HCT116 (cell line): ENCODE measurements around the gene R3HCC1L. TPM values are rescaled to one million over a fixed set of nuclear protein-coding genes. Genes with fewer than 3 reads are reported as not detected.

ENCODE experiments used
- ATAC-seq: fragments of 200-7000 bp; cut with Tn5 transposase; 2 replicates; pipeline ENCODE4 v1.9.1; 2020; ENCODE audit warnings: mild to moderate bottlenecking, moderate library complexity
- BruUV-seq: library from RNA; stranded (reverse); fragments of 400-500 nt; replicated peaks from 2 replicates; lab custom pipeline; 2021; lab: Mats Ljungman, UMichigan
- CTCF ChIA-PET: fragments of 300-600 bp; sonication (Branson Sonifier 250); formaldehyde crosslinking; loops from one replicate; lab custom pipeline; 2021; ENCODE audit warnings: antibody characterized with exemption; lab: Charles Lee
- POLR2A ChIA-PET: fragments of 300-600, 350-600 bp; sonication (Branson Sonifier 250); formaldehyde crosslinking; loops from one replicate; lab custom pipeline; 2021; ENCODE audit warnings: antibody characterized with exemption; lab: Charles Lee
- RAD21 ChIA-PET, 2 experiments: fragments of 300-600 bp; sonication (Branson Sonifier 250); formaldehyde crosslinking; loops; one replicate each; lab custom pipeline; 2023; ENCODE audit warnings: low total read pairs in 2 of 2; ENCODE audit not compliant: uncharacterized antibody in 2 of 2, unreplicated experiment in 2 of 2, low non-redundant PET in 1 of 2; lab: Charles Lee
- DNase-seq: peaks from one replicate; pipeline ENCODE4 v3.0.0-alpha.2; 2010; ENCODE audit warnings: low read depth, low spot score
- H2AFZ ChIP-seq: fragments of 200-600 bp; shearing (Covaris generic), sonication (generic); 2 replicates; pipeline ENCODE4 v1.6.1; 2017; ENCODE audit warnings: low read depth, mixed run types, mixed read lengths, antibody characterized with exemption, low read length; ENCODE audit not compliant: poor library complexity, severe bottlenecking
- H3K27ac ChIP-seq: 2 replicates; pipeline ENCODE4 v1.5.1; 2012; ENCODE audit warnings: low read depth, low read length
- H3K27me3 ChIP-seq: fragments of 200-600 bp; sonication (generic); 2 replicates; pipeline ENCODE4 v1.6.1; 2016; ENCODE audit warnings: mixed run types, low read length, mixed read lengths; ENCODE audit not compliant: insufficient read depth
- H3K36me3 ChIP-seq, 2 experiments: fragments of 200-500 bp in 1 of 2; fragments of 200-600 bp in 1 of 2; sonication (Bioruptor generic) in 1 of 2; sonication (generic) in 1 of 2; 2 replicates each; pipeline versions ENCODE4 v1.5.1 to v1.6.1; 2014 to 2016; ENCODE audit warnings: low read length in 2 of 2, inconsistent platforms in 1 of 2, mixed read lengths in 1 of 2, mixed run types in 1 of 2; ENCODE audit not compliant: insufficient read depth in 2 of 2, control insufficient read depth in 1 of 2
- H3K4me1 ChIP-seq, 2 experiments: fragments of 200-600 bp in 1 of 2; sonication (generic) in 1 of 2; 2 replicates each; pipeline versions ENCODE4 v1.5.1 to v1.6.1; 2012 to 2017; ENCODE audit warnings: low read length in 2 of 2, inconsistent platforms in 1 of 2, mild to moderate bottlenecking in 1 of 2, mixed read lengths in 1 of 2, mixed run types in 1 of 2, moderate library complexity in 1 of 2; ENCODE audit not compliant: insufficient read depth in 2 of 2, control insufficient read depth in 1 of 2
- H3K4me2 ChIP-seq: fragments of 200-600 bp; sonication (generic); 2 replicates; pipeline ENCODE4 v1.6.1; 2017; ENCODE audit warnings: mixed run types, low read length, mixed read lengths
- H3K4me3 ChIP-seq, 2 experiments: fragments of 200-600 bp in 1 of 2; sonication (generic) in 1 of 2; replicated peaks in 1 of 2; 2 replicates each; pipeline ENCODE4 v1.5.1; 2011 to 2016; ENCODE audit warnings: low read length in 2 of 2, control low read depth in 1 of 2, low read depth in 1 of 2, mild to moderate bottlenecking in 1 of 2, mixed read lengths in 1 of 2, mixed run types in 1 of 2
- H3K79me2 ChIP-seq: fragments of 200-600 bp; sonication (generic); 2 replicates; pipeline ENCODE4 v1.6.1; 2017; ENCODE audit warnings: mild to moderate bottlenecking, mixed run types, low read length, moderate library complexity, mixed read lengths; ENCODE audit not compliant: insufficient read depth
- H3K9ac ChIP-seq: fragments of 200-600 bp; sonication (generic); 2 replicates; pipeline ENCODE4 v1.6.1; 2016; ENCODE audit warnings: low read length, mixed read lengths
- H3K9me2 ChIP-seq: fragments of 200-600 bp; sonication (generic), shearing (Covaris generic); 2 replicates; pipeline ENCODE4 v1.6.1; 2017; ENCODE audit warnings: mixed run types, mild to moderate bottlenecking, moderate library complexity; ENCODE audit not compliant: insufficient read depth
- H3K9me3 ChIP-seq, 2 experiments: fragments of 200-500 bp in 1 of 2; fragments of 200-600 bp in 1 of 2; sonication (Bioruptor generic) in 1 of 2; sonication (generic) in 1 of 2; 2 replicates each; pipeline ENCODE4 v1.6.1; 2014 to 2017; ENCODE audit warnings: low read length in 2 of 2, mixed read lengths in 2 of 2, inconsistent platforms in 1 of 2, low read depth in 1 of 2, mild to moderate bottlenecking in 1 of 2, mixed run types in 1 of 2, moderate library complexity in 1 of 2; ENCODE audit not compliant: control insufficient read depth in 1 of 2, insufficient read depth in 1 of 2
- H4K20me1 ChIP-seq: fragments of 200-600 bp; sonication (generic), shearing (Covaris generic); 2 replicates; pipeline ENCODE4 v1.6.1; 2017; ENCODE audit warnings: mixed run types, mild to moderate bottlenecking, moderate library complexity; ENCODE audit not compliant: insufficient read depth
- CBX3 ChIP-seq: IDR thresholded peaks from 2 replicates; pipeline ENCODE4 v1.6.1; 2012; ENCODE audit warnings: low read depth
- ELF1 ChIP-seq: IDR thresholded peaks from 2 replicates; pipeline ENCODE4 v1.6.1; 2012; ENCODE audit warnings: low read depth, borderline replicate concordance
- EZH2phosphoT487 ChIP-seq: fragments of 200-600 bp; IDR thresholded peaks from 2 replicates; pipeline ENCODE4 v1.6.1; 2018; ENCODE audit warnings: antibody characterized with exemption, borderline replicate concordance
- FOSL1 ChIP-seq: IDR thresholded peaks from 2 replicates; pipeline ENCODE4 v1.6.1; 2012; ENCODE audit warnings: low read depth
- POLR2A ChIP-seq: IDR thresholded peaks from 2 replicates; pipeline ENCODE4 v1.7.0; 2011; ENCODE audit warnings: borderline replicate concordance; ENCODE audit not compliant: insufficient read depth, insufficient read length; ENCODE audit errors: extremely low read depth
- SP1 ChIP-seq: IDR thresholded peaks from 2 replicates; pipeline ENCODE4 v1.6.1; 2012; ENCODE audit warnings: low read depth
- ZFX ChIP-seq: fragments of 450-650 bp; IDR thresholded peaks from 2 replicates; pipeline ENCODE4 v1.6.1; 2017
- intact Hi-C: fragments of 100-400 bp; cut with micrococcal nuclease; formaldehyde crosslinking; loops from 2 replicates; pipeline ENCODE4 v1.10.0; 2022
- total RNA-seq: library from RNA; stranded (reverse); gene quantifications from one replicate; pipeline ENCODE4 v1.2.1, GENCODE V29; 2021; ENCODE audit not compliant: unreplicated experiment
- TF ChIP-seq, protein P1 (sequence below): IDR thresholded peaks from 2 replicates; pipeline ENCODE4 v1.6.1; 2012
- TF ChIP-seq, protein P2 (sequence below): IDR thresholded peaks from 2 replicates; pipeline ENCODE4 v1.6.1; 2012; ENCODE audit warnings: low read depth
- TF ChIP-seq, protein P3 (sequence below), 3 experiments: fragments of 200-600 bp in 1 of 3; sonication (generic) in 1 of 3; IDR thresholded peaks in 2 of 3; conservative IDR thresholded peaks in 1 of 3; 2 replicates each; pipeline ENCODE4 v1.5.1; 2012 to 2017; ENCODE audit warnings: low read depth in 2 of 3, low read length in 2 of 3, antibody characterized with exemption in 1 of 3, borderline replicate concordance in 1 of 3, control low read depth in 1 of 3, mild to moderate bottlenecking in 1 of 3, mixed read lengths in 1 of 3, mixed run types in 1 of 3, moderate library complexity in 1 of 3; ENCODE audit not compliant: insufficient read depth in 1 of 3

R3HCC1L gene
- total RNA-seq, 1 experiment from 2014 or later, result 9.3 TPM

GRCh38 chr10:98231417-98231816 is 97.0 kb downstream of the R3HCC1L start:
- intact Hi-C loops, result loop anchor here (10.0 kb wide), 1 partner anchor 317 kb away; no protein-coding TSS in a partner anchor
- no peaks in the 10 kb centered on the region for H3K27me3 ChIP-seq
- H2AFZ ChIP-seq, result no peak overlapping the region
- ATAC-seq (no peak), DNase-seq (no peak)
- H3K36me3 ChIP-seq, result peaks cover 2 to 4% of the 10 kb centered on the region in 2 experiments; a peak in 1 of 4 replicates
- no peaks in the 10 kb centered on the region for H4K20me1 ChIP-seq
- ChIA-PET RAD21 (no interaction called here), CTCF (no interaction called here), POLR2A (no interaction called here)
- TF ChIP-seq ZFX, result no peak
- TF ChIP-seq, protein P1, sequence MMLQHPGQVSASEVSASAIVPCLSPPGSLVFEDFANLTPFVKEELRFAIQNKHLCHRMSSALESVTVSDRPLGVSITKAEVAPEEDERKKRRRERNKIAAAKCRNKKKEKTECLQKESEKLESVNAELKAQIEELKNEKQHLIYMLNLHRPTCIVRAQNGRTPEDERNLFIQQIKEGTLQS, result no peak
- H3K27ac ChIP-seq, result no peak overlapping the region
- no TSS peak for BruUV-seq
- no peaks in the 10 kb centered on the region for H3K9me2 ChIP-seq
- H3K9ac ChIP-seq, result no peak overlapping the region
- H3K4me2 ChIP-seq, result no peak overlapping the region
- H3K4me3 ChIP-seq, result no peak overlapping the region
- H3K79me2 ChIP-seq, result 0 out of 2 replicates have a peak, but pooled peaks cover 6% of the 10 kb centered on the region
- H3K9me3 ChIP-seq, result 0 out of 4 replicates have a peak, but pooled peaks cover 0 to 3% of the 10 kb centered on the region in 2 experiments
- no peaks in the 10 kb centered on the region for H3K4me1 ChIP-seq

GRCh38 chr10:98235846-98236245 is 101.4 kb downstream of the R3HCC1L start:
- CTCF ChIA-PET, result no interaction called here
- no peaks in the 10 kb centered on the region for H3K27me3 ChIP-seq
- TF ChIP-seq EZH2phosphoT487 (no peak), SP1 (no peak), FOSL1 (no peak), ELF1 (no peak), CBX3 (no peak), POLR2A (no peak)
- TF ChIP-seq, protein P2, sequence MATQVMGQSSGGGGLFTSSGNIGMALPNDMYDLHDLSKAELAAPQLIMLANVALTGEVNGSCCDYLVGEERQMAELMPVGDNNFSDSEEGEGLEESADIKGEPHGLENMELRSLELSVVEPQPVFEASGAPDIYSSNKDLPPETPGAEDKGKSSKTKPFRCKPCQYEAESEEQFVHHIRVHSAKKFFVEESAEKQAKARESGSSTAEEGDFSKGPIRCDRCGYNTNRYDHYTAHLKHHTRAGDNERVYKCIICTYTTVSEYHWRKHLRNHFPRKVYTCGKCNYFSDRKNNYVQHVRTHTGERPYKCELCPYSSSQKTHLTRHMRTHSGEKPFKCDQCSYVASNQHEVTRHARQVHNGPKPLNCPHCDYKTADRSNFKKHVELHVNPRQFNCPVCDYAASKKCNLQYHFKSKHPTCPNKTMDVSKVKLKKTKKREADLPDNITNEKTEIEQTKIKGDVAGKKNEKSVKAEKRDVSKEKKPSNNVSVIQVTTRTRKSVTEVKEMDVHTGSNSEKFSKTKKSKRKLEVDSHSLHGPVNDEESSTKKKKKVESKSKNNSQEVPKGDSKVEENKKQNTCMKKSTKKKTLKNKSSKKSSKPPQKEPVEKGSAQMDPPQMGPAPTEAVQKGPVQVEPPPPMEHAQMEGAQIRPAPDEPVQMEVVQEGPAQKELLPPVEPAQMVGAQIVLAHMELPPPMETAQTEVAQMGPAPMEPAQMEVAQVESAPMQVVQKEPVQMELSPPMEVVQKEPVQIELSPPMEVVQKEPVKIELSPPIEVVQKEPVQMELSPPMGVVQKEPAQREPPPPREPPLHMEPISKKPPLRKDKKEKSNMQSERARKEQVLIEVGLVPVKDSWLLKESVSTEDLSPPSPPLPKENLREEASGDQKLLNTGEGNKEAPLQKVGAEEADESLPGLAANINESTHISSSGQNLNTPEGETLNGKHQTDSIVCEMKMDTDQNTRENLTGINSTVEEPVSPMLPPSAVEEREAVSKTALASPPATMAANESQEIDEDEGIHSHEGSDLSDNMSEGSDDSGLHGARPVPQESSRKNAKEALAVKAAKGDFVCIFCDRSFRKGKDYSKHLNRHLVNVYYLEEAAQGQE, result no peak
- TF ChIP-seq, protein P3, sequence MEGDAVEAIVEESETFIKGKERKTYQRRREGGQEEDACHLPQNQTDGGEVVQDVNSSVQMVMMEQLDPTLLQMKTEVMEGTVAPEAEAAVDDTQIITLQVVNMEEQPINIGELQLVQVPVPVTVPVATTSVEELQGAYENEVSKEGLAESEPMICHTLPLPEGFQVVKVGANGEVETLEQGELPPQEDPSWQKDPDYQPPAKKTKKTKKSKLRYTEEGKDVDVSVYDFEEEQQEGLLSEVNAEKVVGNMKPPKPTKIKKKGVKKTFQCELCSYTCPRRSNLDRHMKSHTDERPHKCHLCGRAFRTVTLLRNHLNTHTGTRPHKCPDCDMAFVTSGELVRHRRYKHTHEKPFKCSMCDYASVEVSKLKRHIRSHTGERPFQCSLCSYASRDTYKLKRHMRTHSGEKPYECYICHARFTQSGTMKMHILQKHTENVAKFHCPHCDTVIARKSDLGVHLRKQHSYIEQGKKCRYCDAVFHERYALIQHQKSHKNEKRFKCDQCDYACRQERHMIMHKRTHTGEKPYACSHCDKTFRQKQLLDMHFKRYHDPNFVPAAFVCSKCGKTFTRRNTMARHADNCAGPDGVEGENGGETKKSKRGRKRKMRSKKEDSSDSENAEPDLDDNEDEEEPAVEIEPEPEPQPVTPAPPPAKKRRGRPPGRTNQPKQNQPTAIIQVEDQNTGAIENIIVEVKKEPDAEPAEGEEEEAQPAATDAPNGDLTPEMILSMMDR (IDR thresholded peaks at IDR 0.05 in 2 of 3, conservative IDR thresholded peaks at IDR 0.05 in 1 of 3; ENCODE audit: borderline replicate concordance in 1 of 3, insufficient read depth in 1 of 3, low read depth in 2 of 3, low read length in 2 of 3), result no peak
- TF ChIP-seq, all 23 proteins: peak for 0
- Histone ChIP-seq H3K36me3 (peaks cover 2 to 12% of the 10 kb centered on the region in 2 experiments; a peak in 2 of 4 replicates), H3K79me2 (no peaks in the 10 kb centered on the region), H3K9me3 (no peaks in the 10 kb centered on the region), H3K4me1 (no peaks in the 10 kb centered on the region), H4K20me1 (no peaks in the 10 kb centered on the region), H3K4me2 (no peak overlapping the region), H3K9ac (no peak overlapping the region), H3K9me2 (no peaks in the 10 kb centered on the region), H3K27ac (no peak overlapping the region), H3K4me3 (no peak overlapping the region), H2AFZ (no peak overlapping the region)
- ChIA-PET POLR2A (no interaction called here), RAD21 (no interaction called here)
- ATAC-seq (no peak), DNase-seq (no peak)
- intact Hi-C loops, result loop anchor here (10.0 kb wide), 1 partner anchor 321 kb away; no protein-coding TSS in a partner anchor
- BruUV-seq, result no TSS peak
